Ascending aorta (tissue), 2 donors: ENCODE measurements around the gene TENT5C. TPM values are rescaled to one million over a fixed set of nuclear protein-coding genes. Genes with fewer than 3 reads are reported as not detected.

Experiments
- DNase-seq, 2 donors: peaks; one replicate each; pipeline ENCODE4 v3.0.0-alpha.2; 2019; ENCODE audit warnings: low spot score in 2 of 2
- H3K27ac ChIP-seq, 2 donors: fragments of 200-600 bp; sonication (generic); one replicate each; pipeline ENCODE4 v1.5.1; 2016 to 2017; ENCODE audit warnings: mild to moderate bottlenecking in 1 of 2
- H3K27me3 ChIP-seq: fragments of 200-600 bp; sonication (generic); one replicate; pipeline ENCODE4 v1.5.1; 2017
- H3K36me3 ChIP-seq, 2 donors: fragments of 200-600 bp; sonication (generic); one replicate each; pipeline ENCODE4 v1.5.1; 2016
- H3K4me1 ChIP-seq, 2 donors: fragments of 200-600 bp; sonication (generic); one replicate each; pipeline ENCODE4 v1.5.1; 2016 to 2017; ENCODE audit warnings: mild to moderate bottlenecking in 1 of 2
- H3K4me3 ChIP-seq, 2 donors: fragments of 200-600 bp; sonication (generic); one replicate each; pipeline ENCODE4 v1.5.1; 2016 to 2017; ENCODE audit warnings: mild to moderate bottlenecking in 1 of 2
- H3K9me3 ChIP-seq, 2 donors: fragments of 200-600 bp; sonication (generic); one replicate each; pipeline ENCODE4 v1.5.1; 2016
- CTCF ChIP-seq, 3 experiments: fragments of 200-600 bp in 2 of 3; fragments of 450-650 bp in 1 of 3; sonication (generic) in 2 of 3; IDR thresholded peaks; one replicate each; pipeline ENCODE4 v1.5.1; 2016 to 2019; ENCODE audit warnings: antibody characterized with exemption in 3 of 3, mild to moderate bottlenecking in 1 of 3, moderate library complexity in 1 of 3
- intact Hi-C: fragments of 100-400 bp; cut with DNase I; formaldehyde crosslinking; loops from one replicate; pipeline ENCODE4 v1.15.1; 2023
- total RNA-seq: library from RNA; depleted of rRNA; stranded (reverse); fragments of >200 nt; gene quantifications from one replicate; pipeline ENCODE4 v1.1.0, GENCODE V29; 2016

TENT5C gene
- total RNA-seq, 1 donor from 2014 or later = 0.32 TPM

DNA sequence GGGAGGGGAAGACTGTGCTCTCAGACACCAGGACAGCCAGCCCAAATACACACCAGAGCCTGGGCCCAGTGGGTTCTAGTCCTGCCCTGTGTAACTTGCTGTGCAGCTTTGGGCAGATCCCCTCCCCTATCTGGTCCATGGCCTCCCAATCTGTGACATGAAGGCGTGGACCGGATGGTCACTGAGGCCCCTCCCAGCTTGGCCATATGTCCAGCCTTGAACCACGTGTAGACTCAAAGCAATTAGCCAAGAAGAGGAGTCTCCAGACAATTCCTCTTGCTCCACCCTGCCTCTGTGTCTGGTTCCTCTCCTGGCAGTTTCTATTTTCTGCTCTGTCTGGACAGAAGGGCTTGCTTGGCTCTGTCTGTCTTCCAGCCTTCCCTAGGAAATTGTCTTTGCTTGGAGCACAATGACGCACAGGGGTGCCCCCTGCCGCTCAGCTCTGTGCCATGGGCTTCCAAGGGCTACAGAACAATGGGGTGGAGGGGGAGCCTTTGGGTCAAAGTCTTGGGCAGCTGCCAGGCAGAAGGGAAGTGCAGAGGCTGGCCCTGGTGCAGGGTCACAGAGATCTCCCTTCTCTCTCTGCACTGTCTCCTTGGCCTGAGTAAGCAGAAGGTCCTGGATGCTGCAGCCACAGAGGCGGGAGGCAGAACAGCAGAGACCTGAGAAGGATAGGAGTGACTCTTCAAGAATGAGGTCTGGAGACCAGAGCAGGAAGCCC lies 66.1 kb downstream of the TENT5C start:
- Histone ChIP-seq H3K27me3 (no peaks in the 10 kb centered on the region), H3K27ac (no peak overlapping the region), H3K9me3 (no peaks in the 10 kb centered on the region), H3K4me1 (peaks cover 0 to 15% of the 10 kb centered on the region in 2 donors), H3K36me3 (no peaks in the 10 kb centered on the region), H3K4me3 (no peak overlapping the region)
- TF ChIP-seq CTCF (IDR thresholded peaks at IDR 0.05) = peak in 1 of 3 experiments; percentile 12
- no peak for DNase-seq
- intact Hi-C loops = loop anchor here (5.0 kb wide), 1 partner anchor 35 kb away; no protein-coding TSS in a partner anchor

DNA sequence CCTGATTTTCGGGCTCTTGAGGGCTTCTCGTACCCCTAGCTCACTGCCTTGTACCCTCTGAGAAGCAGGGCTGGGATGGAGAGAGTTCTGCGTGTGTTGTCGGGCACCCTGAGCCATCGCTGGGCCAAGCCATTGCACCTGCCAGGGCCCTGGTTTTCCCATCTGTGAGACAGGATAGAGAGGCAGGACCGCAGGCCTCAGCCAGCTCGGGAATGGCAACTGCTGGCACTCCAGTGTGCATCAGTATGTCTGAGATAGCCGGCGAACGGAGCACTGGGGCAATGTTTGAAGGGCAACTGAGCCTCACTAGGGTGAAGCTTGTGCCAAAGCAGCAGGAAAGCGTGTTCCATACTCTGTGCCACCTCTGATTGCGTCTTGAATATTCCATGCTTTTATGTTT lies 66.9 kb downstream of the TENT5C start:
- Histone ChIP-seq H3K9me3 (no peaks in the 10 kb centered on the region), H3K4me1 (peaks cover 0 to 15% of the 10 kb centered on the region in 2 donors), H3K27me3 (no peaks in the 10 kb centered on the region), H3K27ac (no peak overlapping the region), H3K36me3 (no peaks in the 10 kb centered on the region), H3K4me3 (no peak overlapping the region)
- no peak for DNase-seq
- intact Hi-C loops = loop anchor here (5.0 kb wide), 1 partner anchor 35 kb away; no protein-coding TSS in a partner anchor
- no peak for TF ChIP-seq CTCF (IDR thresholded peaks at IDR 0.05)

DNA sequence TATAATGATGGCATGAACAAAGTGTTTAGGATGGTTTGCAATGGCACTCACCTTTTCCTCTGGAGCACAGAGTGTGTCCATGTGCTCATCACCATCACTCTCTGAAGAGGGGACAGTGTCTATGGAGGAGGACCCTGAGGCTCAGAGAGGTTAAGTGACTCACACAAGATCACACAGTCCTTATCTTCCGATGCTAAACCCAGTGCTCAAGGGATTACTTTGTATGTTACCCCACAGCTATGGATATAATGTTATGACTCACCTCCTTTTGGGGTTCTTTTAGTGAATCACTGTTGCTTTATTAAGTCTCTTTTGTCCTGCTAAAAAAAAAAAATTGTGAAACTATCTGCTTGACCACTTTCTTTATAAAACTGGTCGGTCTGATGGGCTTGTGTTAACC lies 67.6 kb downstream of the TENT5C start:
- H3K27me3 ChIP-seq = no peaks in the 10 kb centered on the region
- DNase-seq = no peak
- intact Hi-C loops = loop anchor here (5.0 kb wide), 1 partner anchor 34 kb away; no protein-coding TSS in a partner anchor
- no peak overlapping the region for H3K27ac ChIP-seq
- no peaks in the 10 kb centered on the region for H3K36me3 ChIP-seq
- H3K9me3 ChIP-seq = no peaks in the 10 kb centered on the region
- TF ChIP-seq CTCF (IDR thresholded peaks at IDR 0.05) = no peak
- H3K4me1 ChIP-seq = peaks cover 0 to 20% of the 10 kb centered on the region in 2 donors
- H3K4me3 ChIP-seq = no peak overlapping the region

DNA sequence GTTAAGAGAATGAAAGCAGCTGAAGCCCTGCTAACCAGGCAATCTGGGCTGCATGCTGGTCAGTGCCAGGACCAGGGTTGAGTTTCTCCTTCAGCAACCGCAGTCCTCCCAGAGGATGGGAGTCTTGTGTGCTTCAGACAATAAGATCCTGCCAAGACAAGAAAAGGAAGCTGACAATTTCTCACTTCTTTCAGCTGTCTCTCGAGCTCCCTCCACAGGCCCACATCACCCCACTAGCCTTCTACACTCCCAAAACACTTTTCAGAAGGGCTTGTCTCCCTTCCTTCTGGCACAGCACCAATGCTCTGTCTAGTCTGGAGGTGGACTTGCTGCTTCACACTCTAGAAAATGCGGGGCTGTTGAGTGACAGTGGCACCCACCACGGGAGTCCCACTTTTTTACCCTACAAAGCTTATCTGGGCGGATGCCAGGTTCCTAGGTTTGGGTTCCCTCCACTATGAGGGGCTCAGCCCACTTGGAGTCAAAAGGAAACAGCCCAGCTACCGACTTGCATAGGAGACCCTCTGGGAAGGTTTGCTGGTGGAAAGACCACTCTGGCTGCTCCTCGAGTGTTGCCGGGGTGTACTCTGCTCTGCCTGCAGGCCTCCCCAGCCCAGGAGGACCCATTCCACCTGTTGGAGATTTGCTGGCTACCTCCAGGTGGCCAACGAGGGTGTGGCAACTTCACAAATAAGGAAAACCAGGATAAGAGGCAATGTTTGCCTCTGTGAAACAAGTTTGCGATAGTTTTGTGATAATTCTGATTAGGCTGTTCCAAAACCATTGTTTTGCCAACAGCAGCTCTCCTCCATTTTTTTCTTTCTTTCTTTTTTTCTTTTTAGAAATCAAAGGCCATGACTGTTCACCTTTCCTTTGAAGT lies 68.9 kb downstream of the TENT5C start:
- Histone ChIP-seq H3K9me3 (no peaks in the 10 kb centered on the region), H3K36me3 (no peaks in the 10 kb centered on the region), H3K27ac (peak overlapping the region; percentile 6 to 26), H3K27me3 (no peaks in the 10 kb centered on the region), H3K4me3 (no peak overlapping the region), H3K4me1 (peaks cover 0 to 25% of the 10 kb centered on the region in 2 donors)
- TF ChIP-seq CTCF (IDR thresholded peaks at IDR 0.05) = peak in 2 of 3 experiments; percentile 6 to 9
- no peak for DNase-seq
- intact Hi-C loops = loop anchor here (5.0 kb wide), 2 partner anchors 33 to 148 kb away; no protein-coding TSS in a partner anchor

DNA sequence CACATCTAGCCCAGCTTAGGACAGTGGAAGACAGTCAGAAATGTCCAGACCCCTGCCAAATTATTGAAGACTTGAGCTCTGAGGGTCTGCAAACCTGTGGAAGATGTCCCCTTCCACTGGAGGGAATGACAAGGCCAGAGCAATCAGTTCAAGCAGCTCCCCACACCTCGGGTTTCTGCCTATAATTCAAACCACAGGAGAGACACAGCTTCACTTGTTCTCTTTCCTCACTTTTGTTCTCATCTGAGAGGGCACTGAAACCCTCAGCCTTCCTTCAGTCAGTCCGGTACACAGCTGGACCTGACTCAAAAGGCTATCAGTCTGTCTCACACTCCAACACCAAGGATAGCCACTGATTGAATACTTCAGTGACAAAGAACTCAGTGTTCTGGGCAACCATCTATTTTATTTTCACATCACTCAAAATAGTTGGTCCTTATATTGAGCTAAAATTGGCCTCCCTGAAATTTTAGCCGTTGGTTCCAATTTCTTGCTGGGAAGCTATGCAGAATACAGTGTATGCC lies 70.1 kb downstream of the TENT5C start:
- DNase-seq = no peak
- Histone ChIP-seq H3K9me3 (no peaks in the 10 kb centered on the region), H3K27ac (peak overlapping the region; percentile 35 to 53), H3K27me3 (no peaks in the 10 kb centered on the region), H3K4me3 (no peak overlapping the region), H3K36me3 (no peaks in the 10 kb centered on the region), H3K4me1 (peaks cover 0 to 29% of the 10 kb centered on the region in 2 donors)
- TF ChIP-seq CTCF (IDR thresholded peaks at IDR 0.05) = no peak
- intact Hi-C loops = loop anchor here (5.0 kb wide), 1 partner anchor 146 kb away; no protein-coding TSS in a partner anchor
